Measurements from ENCODE around the gene LRRTM2.

Gene LRRTM2

GRCh38 chr5:138832218-138832617, 42.9 kb downstream of the LRRTM2 start:
- H3K4me3 ChIP-seq (ENCODE audit: low read depth, low read length), result no peak overlapping the region
- TF ChIP-seq CTCF (IDR thresholded peaks at IDR 0.05; ENCODE audit: borderline replicate concordance, insufficient read depth, low read depth, low read length), result no peak

GRCh38 chr5:138831703-138832102, 43.4 kb downstream of the LRRTM2 start:
- no peak for TF ChIP-seq CTCF (IDR thresholded peaks at IDR 0.05; ENCODE audit: borderline replicate concordance, insufficient read depth, low read depth, low read length)
- no peak overlapping the region for H3K4me3 ChIP-seq (ENCODE audit: low read depth, low read length)

GRCh38 chr5:138829341-138829740, 45.8 kb downstream of the LRRTM2 start:
- H3K4me3 ChIP-seq (ENCODE audit: low read depth, low read length), result no peak overlapping the region
- TF ChIP-seq CTCF (IDR thresholded peaks at IDR 0.05; ENCODE audit: borderline replicate concordance, insufficient read depth, low read depth, low read length), result no peak

- no peak for TF ChIP-seq CTCF (IDR thresholded peaks at IDR 0.05; ENCODE audit: borderline replicate concordance, insufficient read depth, low read depth, low read length)
- no peak overlapping the region for H3K4me3 ChIP-seq (ENCODE audit: low read depth, low read length)
Measured at GRCh38 chr5:138828556-138828955, 46.6 kb downstream of the LRRTM2 start.

GRCh38 chr5:138824924-138825863, 49.9 kb downstream of the LRRTM2 start:
- TF ChIP-seq CTCF (IDR thresholded peaks at IDR 0.05; ENCODE audit: borderline replicate concordance, insufficient read depth, low read depth, low read length), result peak; percentile 31; the same call in 1 of the 2 replicates
- no peak overlapping the region for H3K4me3 ChIP-seq (ENCODE audit: low read depth, low read length)

- no peak overlapping the region for H3K4me3 ChIP-seq (ENCODE audit: low read depth, low read length)
- no peak for TF ChIP-seq CTCF (IDR thresholded peaks at IDR 0.05; ENCODE audit: borderline replicate concordance, insufficient read depth, low read depth, low read length)
Measured at GRCh38 chr5:138824516-138824915, 50.6 kb downstream of the LRRTM2 start.

- no peak for TF ChIP-seq CTCF (IDR thresholded peaks at IDR 0.05; ENCODE audit: borderline replicate concordance, insufficient read depth, low read depth, low read length)
- H3K4me3 ChIP-seq (ENCODE audit: low read depth, low read length), result no peak overlapping the region
Measured at GRCh38 chr5:138820695-138821094, 54.4 kb downstream of the LRRTM2 start.
